ENCODE data around the gene HSD17B14.

GRCh38 chr19:48859711-48860572 lies 23.7 kb upstream of the HSD17B14 start:
- no peak for TF ChIP-seq POLR2AphosphoS5 (IDR thresholded peaks at IDR 0.05; ENCODE audit: low read depth, low read length)
- TF ChIP-seq CTCF (IDR thresholded peaks at IDR 0.05 in 2 of 3, conservative IDR thresholded peaks at IDR 0.05 in 1 of 3; ENCODE audit: borderline replicate concordance in 1 of 3, insufficient read depth in 1 of 3, low read depth in 2 of 3, low read length in 2 of 3): no peak
- no peak for TF ChIP-seq FOSL1 (IDR thresholded peaks at IDR 0.05; ENCODE audit: low read depth)
- no peak for TF ChIP-seq ZNF274 (IDR thresholded peaks at IDR 0.05; ENCODE audit: low read depth, low read length)
- TF ChIP-seq EZH2phosphoT487 (IDR thresholded peaks at IDR 0.05; ENCODE audit: borderline replicate concordance): no peak
- no peak for TF ChIP-seq REST (IDR thresholded peaks at IDR 0.05; ENCODE audit: low read depth)

Measured in HCT116 (cell line).